Measurements from ENCODE around the gene COA3. TPM values are rescaled to one million over a fixed set of nuclear protein-coding genes. Genes with fewer than 3 reads are reported as not detected.

Gene COA3, protein sequence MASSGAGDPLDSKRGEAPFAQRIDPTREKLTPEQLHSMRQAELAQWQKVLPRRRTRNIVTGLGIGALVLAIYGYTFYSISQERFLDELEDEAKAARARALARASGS
- 51.2 and 51.7 TPM in 2 replicates for total RNA-seq

DNA sequence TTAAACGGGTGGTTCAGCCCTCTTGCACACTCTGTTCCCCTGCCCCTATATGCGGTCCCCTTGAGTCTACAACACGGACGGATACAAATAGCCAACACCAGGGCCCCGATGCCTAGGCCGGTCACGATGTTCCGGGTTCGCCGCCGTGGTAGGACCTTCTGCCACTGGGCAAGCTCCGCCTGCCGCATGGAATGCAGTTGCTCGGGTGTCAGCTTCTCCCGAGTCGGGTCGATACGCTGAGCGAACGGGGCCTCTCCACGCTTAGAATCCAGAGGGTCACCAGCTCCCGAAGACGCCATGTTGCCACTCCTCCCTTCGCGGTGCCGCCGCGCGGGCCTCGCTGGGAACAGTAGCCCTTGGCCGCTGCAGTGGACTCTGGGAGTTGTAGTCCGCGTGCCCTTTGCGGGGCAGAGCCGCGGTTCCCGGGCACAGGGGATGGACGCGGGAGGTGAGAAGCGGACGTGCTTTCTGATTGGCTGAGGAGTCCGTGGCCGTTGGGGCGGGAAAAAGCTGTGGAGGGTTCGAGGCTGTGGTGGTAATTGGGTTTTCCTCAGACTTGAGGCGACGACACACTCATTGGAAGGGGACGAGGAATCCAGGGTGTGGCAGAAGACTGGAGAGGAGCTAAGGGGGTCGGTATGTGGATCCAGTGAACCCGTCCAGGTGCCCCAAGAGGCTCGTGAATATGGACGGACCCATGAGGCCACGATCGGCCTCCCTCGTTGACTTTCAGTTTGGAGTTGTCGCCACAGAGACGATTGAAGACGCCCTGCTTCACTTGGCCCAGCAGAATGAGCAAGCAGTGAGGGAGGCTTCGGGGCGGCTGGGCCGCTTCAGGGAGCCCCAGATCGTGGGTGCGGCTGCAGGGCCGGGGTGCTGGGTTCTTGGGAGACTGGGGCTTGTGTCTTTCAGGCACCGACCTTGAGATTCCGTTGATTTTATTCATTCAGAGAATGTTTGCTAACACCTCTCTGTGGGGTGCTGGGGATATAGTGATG lies at the start of gene COA3, which contains the start of gene CNTD1:
TSS of gene COA3 (minus strand) at position 322 of the 998 bp plus-strand sequence. CDS start at position 299, 23 bp downstream.
TSS of gene CNTD1 (plus strand) at position 479 of the 998 bp plus-strand sequence. CDS start at position 686, 207 bp downstream.
- peak; percentile 75 for DNase-seq (ENCODE audit: low spot score)
- H3K4me3 Mint-ChIP-seq (ENCODE audit: low read depth), result peak within 1 kb of the TSS; percentile 91
- intact Hi-C loops (cut with micrococcal nuclease), result no loop called here
- peak within 1 kb of the TSS; percentile 44 for H3K27ac Mint-ChIP-seq
- peaks cover 15% of the 10 kb centered on the region for H3K27me3 Mint-ChIP-seq (ENCODE audit: low read depth)
- H3K4me1 Mint-ChIP-seq (ENCODE audit: low read depth), result peaks cover 14% of the 10 kb centered on the region
- peaks cover 3% of the 10 kb centered on the region for H3K9me3 Mint-ChIP-seq
- H3K36me3 Mint-ChIP-seq (ENCODE audit: low read depth), result peaks cover 7% of the 10 kb centered on the region

DNA sequence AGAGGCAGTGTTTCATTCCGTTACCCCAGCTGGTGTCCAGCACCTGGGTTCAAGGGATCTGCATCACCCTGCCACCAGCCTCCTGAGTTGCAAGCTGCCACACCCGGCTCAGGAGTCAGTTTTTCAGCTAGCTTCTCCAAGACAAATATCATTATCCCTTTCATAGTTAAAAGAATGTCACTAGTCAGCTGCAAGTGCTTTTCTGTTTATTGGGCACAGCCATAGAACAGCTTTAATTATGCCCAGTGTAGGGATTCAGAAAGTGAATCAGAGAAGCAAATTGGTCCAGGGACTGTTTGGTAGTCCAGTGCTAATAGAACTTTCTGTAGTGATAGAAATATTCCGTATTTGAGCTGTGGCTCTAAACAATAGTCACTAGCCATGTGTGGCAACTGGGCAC lies 49.6 kb upstream of the COA3 start:
- Mint-ChIP-seq H3K27ac (no peak overlapping the region), H3K4me3 (ENCODE audit: low read depth) (no peak overlapping the region), H3K36me3 (ENCODE audit: low read depth) (peaks cover 25% of the 10 kb centered on the region), H3K4me1 (ENCODE audit: low read depth) (peaks cover 14% of the 10 kb centered on the region), H3K27me3 (ENCODE audit: low read depth) (no peaks in the 10 kb centered on the region), H3K9me3 (no peaks in the 10 kb centered on the region)
- DNase-seq (ENCODE audit: low spot score), result no peak
- intact Hi-C loops (cut with micrococcal nuclease), result no loop called here

DNA sequence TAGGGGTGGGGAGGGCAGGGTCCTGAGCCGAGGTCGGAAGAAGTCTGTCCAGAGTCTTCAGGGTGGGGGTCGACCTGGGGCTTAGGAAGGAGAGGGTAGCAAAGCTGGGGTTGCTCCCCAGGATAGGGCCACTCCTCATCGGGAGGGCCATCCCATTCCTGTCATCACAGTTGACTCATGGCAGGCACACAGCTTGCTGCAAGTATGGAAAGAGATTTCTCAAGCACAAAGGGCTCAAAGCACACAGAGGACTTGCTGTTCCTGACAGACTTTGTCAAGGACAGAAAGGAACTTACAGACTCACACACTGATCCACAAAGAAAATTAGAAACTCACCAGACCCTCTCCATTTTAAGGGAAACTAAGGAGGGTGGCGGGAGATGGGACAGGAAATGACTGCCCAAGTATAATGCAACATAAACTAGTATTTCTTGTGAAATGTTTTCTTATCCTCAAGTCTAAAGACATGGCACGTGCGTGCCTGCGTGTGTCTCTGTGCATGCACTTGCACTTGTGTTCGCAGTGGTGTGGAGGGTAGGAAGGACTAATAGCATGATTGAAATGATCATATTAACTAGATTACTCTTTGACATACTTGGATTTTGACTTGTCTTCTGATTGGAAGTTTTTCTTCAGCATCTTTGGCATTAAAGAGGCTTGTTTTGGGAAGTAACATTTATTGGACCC lies 48.2 kb upstream of the COA3 start:
- Mint-ChIP-seq H3K4me1 (ENCODE audit: low read depth) (peaks cover 14% of the 10 kb centered on the region), H3K4me3 (ENCODE audit: low read depth) (no peak overlapping the region), H3K9me3 (no peaks in the 10 kb centered on the region), H3K27me3 (ENCODE audit: low read depth) (no peaks in the 10 kb centered on the region), H3K36me3 (ENCODE audit: low read depth) (peaks cover 38% of the 10 kb centered on the region), H3K27ac (no peak overlapping the region)
- intact Hi-C loops (cut with micrococcal nuclease), result loop anchor here (2.0 kb wide), 1 partner anchor 82 kb away; no protein-coding TSS in a partner anchor
- no peak for DNase-seq (ENCODE audit: low spot score)

DNA sequence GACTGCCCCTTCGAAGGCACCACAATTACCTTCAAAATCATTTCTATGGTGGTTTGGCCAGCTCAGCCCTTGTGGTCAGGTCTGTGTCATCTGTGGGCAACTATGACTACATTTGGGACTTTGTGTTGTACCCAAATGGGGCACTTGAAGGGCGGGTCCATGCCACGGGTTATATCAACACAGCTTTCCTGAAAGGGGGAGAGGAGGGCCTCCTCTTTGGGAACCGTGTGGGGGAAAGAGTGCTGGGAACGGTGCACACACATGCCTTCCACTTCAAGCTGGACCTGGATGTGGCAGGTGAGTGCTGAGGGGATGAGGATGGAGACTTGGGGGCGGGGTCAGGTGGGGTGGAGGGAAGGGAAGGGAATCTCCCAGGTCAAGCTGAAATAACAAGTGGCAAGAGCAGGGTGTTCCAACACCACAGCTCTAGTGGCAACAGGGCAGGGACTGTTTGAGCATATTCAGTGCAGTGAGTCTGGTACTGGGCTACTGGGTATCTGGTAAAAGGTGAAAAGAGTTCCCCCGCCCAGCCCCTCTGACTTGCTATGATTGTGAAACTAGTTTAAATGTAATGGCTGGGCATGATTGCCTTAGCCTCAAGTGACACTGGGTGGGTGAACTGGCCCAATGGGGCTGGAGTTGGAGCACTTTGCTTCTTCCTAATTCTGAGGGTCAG lies 47.6 kb upstream of the COA3 start:
- Mint-ChIP-seq H3K36me3 (ENCODE audit: low read depth) (peaks cover 45% of the 10 kb centered on the region), H3K4me1 (ENCODE audit: low read depth) (peaks cover 14% of the 10 kb centered on the region), H3K4me3 (ENCODE audit: low read depth) (no peak overlapping the region), H3K27ac (peak overlapping the region; percentile 93), H3K9me3 (no peaks in the 10 kb centered on the region), H3K27me3 (ENCODE audit: low read depth) (no peaks in the 10 kb centered on the region)
- intact Hi-C loops (cut with micrococcal nuclease), result loop anchor here (2.0 kb wide), 1 partner anchor 83 kb away; no protein-coding TSS in a partner anchor
- DNase-seq (ENCODE audit: low spot score), result no peak

DNA sequence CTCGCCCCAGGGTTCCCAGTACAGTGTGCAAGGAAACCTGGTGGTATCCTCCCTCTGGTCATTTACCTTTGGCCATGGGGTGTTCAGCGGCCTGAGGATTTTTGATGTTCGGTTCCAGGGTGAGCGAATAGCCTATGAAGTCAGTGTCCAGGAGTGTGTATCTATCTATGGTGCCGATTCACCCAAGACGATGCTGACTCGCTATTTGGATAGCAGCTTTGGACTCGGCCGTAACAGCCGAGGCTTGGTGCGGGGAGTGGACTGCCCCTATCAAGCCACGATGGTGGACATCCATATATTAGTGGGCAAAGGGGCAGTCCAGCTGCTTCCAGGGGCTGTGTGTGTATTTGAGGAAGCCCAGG lies 47.0 kb upstream of the COA3 start:
- Mint-ChIP-seq H3K4me1 (ENCODE audit: low read depth) (peaks cover 14% of the 10 kb centered on the region), H3K4me3 (ENCODE audit: low read depth) (no peak overlapping the region), H3K27ac (no peak overlapping the region), H3K36me3 (ENCODE audit: low read depth) (peaks cover 48% of the 10 kb centered on the region), H3K27me3 (ENCODE audit: low read depth) (no peaks in the 10 kb centered on the region), H3K9me3 (no peaks in the 10 kb centered on the region)
- no peak for DNase-seq (ENCODE audit: low spot score)
- intact Hi-C loops (cut with micrococcal nuclease), result no loop called here

DNA sequence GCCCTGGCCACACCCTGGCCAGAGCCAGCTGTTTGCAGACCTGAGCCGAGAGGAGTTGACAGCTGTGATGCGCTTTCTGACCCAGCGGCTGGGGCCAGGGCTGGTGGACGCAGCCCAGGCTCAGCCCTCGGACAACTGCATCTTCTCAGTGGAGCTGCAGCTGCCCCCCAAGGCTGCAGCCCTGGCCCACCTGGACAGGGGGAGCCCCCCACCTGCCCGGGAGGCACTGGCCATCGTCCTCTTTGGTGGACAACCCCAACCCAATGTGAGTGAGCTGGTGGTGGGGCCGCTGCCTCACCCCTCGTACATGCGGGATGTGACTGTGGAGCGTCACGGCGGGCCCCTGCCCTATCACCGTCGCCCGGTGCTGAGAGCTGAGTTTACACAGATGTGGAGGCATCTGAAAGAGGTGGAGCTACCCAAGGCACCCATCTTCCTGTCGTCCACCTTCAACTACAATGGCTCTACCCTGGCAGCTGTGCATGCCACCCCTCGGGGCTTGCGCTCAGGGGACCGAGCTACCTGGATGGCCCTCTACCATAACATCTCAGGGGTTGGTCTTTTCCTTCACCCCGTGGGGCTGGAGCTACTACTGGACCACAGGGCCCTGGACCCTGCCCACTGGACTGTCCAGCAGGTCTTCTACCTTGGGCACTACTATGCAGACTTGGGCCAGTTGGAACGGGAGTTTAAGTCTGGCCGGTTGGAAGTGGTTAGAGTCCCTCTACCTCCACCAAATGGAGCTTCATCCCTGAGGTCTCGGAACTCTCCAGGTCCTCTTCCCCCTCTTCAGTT lies 46.5 kb upstream of the COA3 start:
- Mint-ChIP-seq H3K4me1 (ENCODE audit: low read depth) (peaks cover 14% of the 10 kb centered on the region), H3K27me3 (ENCODE audit: low read depth) (no peaks in the 10 kb centered on the region), H3K36me3 (ENCODE audit: low read depth) (peaks cover 52% of the 10 kb centered on the region), H3K27ac (no peak overlapping the region), H3K4me3 (ENCODE audit: low read depth) (no peak overlapping the region), H3K9me3 (no peaks in the 10 kb centered on the region)
- intact Hi-C loops (cut with micrococcal nuclease), result no loop called here
- DNase-seq (ENCODE audit: low spot score), result no peak

DNA sequence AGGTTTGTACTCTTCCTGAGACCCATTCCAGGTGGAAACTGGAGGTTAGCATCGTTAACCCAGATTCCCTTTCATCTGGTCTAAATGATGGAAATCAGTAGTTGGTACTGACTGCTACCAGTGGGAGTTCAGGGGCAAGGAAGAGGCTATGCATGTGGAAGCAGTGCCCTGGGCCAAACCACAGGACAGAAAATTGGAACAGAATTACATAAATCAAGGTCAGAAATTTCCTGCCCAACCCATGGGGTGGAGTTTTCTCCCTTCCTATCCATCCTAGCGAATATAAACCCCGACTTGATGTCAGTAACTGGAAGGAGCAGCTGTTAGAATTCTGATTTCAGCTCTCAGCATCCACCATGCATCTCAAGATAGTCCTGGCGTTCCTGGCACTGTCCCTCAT lies 45.8 kb upstream of the COA3 start, which contains the start of gene AOC2:
TSS of gene AOC2 (plus strand) at position 310 of the 400 bp plus-strand sequence. CDS start at position 357, 47 bp downstream.
- Mint-ChIP-seq H3K27me3 (ENCODE audit: low read depth) (no peaks in the 10 kb centered on the region), H3K27ac (no peak within 1 kb of the TSS), H3K9me3 (no peaks in the 10 kb centered on the region), H3K4me3 (ENCODE audit: low read depth) (no peak within 1 kb of the TSS), H3K4me1 (ENCODE audit: low read depth) (peaks cover 14% of the 10 kb centered on the region), H3K36me3 (ENCODE audit: low read depth) (peaks cover 56% of the 10 kb centered on the region)
- no peak for DNase-seq (ENCODE audit: low spot score)
- intact Hi-C loops (cut with micrococcal nuclease), result no loop called here

DNA sequence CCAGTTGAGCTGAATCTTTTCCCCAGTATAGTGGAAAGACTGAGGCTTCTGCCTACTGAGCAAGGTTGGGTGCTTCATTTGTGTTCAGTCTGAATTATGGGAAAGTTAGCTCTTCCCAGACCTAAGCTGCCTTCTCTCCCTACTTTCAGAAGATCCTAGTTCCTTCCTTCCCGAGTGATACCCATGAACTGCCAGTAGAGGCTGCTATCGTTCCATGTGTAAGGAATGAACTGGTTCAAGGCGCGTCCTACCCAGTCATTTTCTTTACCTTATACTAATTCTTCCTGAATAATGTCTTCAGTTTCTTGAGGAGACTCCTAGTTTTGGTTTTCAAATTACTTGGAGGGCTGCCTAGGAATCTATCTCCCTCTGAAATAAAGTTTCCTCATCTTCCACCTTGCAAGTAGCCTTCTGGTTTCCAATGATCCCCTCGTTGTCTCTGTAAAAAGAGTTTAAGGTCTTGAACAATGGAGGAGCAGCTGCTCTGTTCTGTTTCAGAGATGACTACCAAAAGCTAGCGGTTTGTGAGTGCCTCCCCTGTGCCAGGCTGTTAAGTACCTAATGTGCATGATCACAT lies 44.9 kb upstream of the COA3 start:
- Mint-ChIP-seq H3K4me3 (ENCODE audit: low read depth) (no peak overlapping the region), H3K9me3 (no peaks in the 10 kb centered on the region), H3K4me1 (ENCODE audit: low read depth) (peaks cover 14% of the 10 kb centered on the region), H3K27me3 (ENCODE audit: low read depth) (no peaks in the 10 kb centered on the region), H3K27ac (no peak overlapping the region), H3K36me3 (ENCODE audit: low read depth) (peaks cover 65% of the 10 kb centered on the region)
- intact Hi-C loops (cut with micrococcal nuclease), result no loop called here
- DNase-seq (ENCODE audit: low spot score), result no peak

DNA sequence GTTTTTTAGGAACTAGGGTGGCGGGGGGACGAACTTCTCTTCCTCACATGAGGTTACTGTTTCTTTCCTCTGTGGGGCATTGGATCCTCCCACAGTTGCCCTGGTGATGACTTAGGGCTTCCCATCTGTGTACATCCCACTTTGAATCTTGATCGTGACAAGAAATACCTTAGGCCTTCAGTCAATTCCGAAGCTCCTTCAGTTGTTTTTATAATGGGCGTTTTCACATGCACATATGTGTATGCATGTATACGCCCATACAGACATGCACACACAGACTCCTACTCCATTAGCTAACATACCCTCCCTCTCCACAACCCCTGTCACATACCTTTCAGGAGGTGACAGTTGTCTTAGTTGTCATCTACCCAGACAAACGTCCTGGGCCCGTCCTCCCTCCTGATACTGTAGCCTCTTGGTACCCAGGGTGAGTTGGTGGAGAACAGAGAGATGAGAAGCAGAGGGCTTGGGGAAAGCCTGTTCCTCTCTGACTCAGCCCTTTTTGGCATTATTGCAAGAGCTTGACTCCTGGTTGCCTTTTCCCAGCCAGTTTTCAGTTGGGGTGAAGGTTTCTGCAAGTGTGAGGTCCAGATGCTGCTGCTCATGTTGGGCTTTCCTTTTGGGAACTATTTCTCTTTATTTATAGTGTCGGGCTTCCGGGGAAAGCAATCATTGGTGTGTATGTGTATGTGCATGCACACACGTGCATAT lies 43.6 kb upstream of the COA3 start:
- no peak for DNase-seq (ENCODE audit: low spot score)
- H3K27me3 Mint-ChIP-seq (ENCODE audit: low read depth), result no peaks in the 10 kb centered on the region
- intact Hi-C loops (cut with micrococcal nuclease), result no loop called here
- H3K27ac Mint-ChIP-seq, result no peak overlapping the region
- no peaks in the 10 kb centered on the region for H3K9me3 Mint-ChIP-seq
- H3K36me3 Mint-ChIP-seq (ENCODE audit: low read depth), result peaks cover 76% of the 10 kb centered on the region
- H3K4me1 Mint-ChIP-seq (ENCODE audit: low read depth), result peaks cover 16% of the 10 kb centered on the region
- no peak overlapping the region for H3K4me3 Mint-ChIP-seq (ENCODE audit: low read depth)

DNA sequence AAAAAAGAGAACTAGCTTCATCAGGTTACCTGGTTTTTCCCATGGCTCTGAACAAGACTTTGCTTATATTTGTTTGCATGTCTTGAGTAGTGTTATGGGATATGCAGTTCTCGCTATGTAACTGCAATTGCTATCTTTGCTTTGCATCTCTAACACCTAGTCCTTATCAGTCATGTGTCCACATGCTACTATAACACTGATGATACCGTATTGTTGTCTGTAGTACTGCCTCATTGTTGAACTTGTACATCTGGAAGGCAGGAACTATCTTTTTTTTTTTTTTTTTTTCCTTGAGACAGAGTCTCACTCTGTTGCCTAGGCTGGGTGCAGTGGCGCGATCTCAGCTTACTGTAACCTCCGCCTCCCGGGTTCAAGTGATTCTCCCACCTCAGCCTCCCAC lies 37.2 kb upstream of the COA3 start:
- DNase-seq (ENCODE audit: low spot score), result no peak
- peaks cover 61% of the 10 kb centered on the region for H3K36me3 Mint-ChIP-seq (ENCODE audit: low read depth)
- H3K9me3 Mint-ChIP-seq, result no peaks in the 10 kb centered on the region
- no peak overlapping the region for H3K4me3 Mint-ChIP-seq (ENCODE audit: low read depth)
- intact Hi-C loops (cut with micrococcal nuclease), result no loop called here
- H3K27me3 Mint-ChIP-seq (ENCODE audit: low read depth), result no peaks in the 10 kb centered on the region
- H3K27ac Mint-ChIP-seq, result no peak overlapping the region
- H3K4me1 Mint-ChIP-seq (ENCODE audit: low read depth), result peaks cover 24% of the 10 kb centered on the region

DNA sequence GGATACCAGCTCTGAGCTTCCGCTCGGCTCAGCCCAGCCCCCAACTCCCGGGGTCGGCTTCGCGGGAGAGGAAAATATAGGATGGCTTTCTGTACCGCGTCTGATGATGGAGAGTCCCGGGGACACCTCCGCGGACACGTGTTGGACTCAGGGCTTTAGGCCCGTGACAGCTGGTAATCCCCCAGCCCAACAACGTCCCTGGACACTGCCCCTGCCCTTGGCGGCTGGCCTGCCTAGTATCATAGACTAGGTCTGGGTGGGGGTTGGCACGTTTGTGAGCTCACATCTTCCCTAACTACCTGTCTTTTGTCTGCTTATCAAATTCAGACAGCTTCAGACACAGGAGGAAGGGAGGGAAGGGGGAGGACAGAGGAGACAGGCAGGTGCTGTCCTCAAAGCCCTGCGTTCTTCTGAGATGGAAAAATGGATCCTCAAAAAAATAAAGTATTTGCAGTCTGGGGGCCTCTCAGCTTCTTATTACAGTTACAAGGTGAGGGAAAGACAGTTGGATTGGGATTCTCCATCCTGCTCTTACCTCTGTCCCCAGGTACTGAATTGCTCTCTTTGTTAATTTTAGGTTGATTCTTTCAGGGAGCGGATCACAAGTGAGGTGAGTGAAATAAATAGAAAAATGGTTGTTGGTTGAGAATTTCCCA lies 35.4 kb upstream of the COA3 start:
- DNase-seq (ENCODE audit: low spot score), result no peak
- Mint-ChIP-seq H3K27me3 (ENCODE audit: low read depth) (no peaks in the 10 kb centered on the region), H3K4me3 (ENCODE audit: low read depth) (peak overlapping the region; percentile 92), H3K9me3 (no peaks in the 10 kb centered on the region), H3K4me1 (ENCODE audit: low read depth) (peaks cover 24% of the 10 kb centered on the region), H3K27ac (peak overlapping the region; percentile 98), H3K36me3 (ENCODE audit: low read depth) (peaks cover 47% of the 10 kb centered on the region)
- intact Hi-C loops (cut with micrococcal nuclease), result no loop called here
